GM12872 (cell line): ENCODE data around the gene TEX13A.

Experiments
- TF ChIP-seq, protein P1 (sequence below): IDR thresholded peaks from 3 replicates; pipeline ENCODE4 v1.5.1; 2011; ENCODE audit warnings: low read depth, mild to moderate bottlenecking, low read length, moderate library complexity; ENCODE audit not compliant: insufficient read depth

TEX13A gene

DNA sequence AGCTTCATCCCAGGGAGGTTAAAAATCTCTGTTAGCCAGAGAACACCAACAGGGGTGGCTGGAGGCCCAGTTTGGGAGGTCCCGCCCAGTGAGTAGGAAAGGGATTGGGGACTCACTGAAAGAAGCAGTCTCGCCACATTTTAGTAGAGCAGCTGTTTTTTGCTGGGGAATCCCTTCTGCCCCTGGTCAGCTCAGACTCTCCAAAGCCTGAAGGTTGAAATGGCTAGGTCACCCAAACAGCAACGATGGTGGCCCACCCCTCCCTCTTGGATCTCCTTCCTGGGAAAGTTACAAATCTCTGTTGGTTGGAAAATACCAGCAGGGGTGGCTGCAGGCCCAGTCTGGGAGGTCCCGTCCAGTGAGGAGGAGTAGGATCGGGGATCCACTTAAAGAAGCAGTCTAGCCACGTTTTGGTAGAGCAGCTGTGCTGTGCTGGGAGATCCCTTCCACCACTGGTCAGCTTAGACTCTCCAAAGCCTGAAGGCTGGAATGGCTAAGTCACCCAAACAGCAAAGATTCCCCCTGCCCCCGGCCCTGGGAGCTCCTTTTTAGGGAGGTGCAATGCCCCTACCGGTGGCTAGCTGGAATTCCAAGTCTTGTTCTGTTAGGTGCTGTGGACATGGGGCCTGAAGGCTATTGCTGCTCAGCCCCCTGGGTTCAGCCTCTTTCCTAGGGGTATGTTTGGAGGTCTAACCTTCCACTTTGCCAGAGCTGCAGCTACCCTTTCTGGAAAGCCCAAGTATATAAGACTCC is 40.0 kb upstream of the TEX13A start:
- TF ChIP-seq, protein P1, sequence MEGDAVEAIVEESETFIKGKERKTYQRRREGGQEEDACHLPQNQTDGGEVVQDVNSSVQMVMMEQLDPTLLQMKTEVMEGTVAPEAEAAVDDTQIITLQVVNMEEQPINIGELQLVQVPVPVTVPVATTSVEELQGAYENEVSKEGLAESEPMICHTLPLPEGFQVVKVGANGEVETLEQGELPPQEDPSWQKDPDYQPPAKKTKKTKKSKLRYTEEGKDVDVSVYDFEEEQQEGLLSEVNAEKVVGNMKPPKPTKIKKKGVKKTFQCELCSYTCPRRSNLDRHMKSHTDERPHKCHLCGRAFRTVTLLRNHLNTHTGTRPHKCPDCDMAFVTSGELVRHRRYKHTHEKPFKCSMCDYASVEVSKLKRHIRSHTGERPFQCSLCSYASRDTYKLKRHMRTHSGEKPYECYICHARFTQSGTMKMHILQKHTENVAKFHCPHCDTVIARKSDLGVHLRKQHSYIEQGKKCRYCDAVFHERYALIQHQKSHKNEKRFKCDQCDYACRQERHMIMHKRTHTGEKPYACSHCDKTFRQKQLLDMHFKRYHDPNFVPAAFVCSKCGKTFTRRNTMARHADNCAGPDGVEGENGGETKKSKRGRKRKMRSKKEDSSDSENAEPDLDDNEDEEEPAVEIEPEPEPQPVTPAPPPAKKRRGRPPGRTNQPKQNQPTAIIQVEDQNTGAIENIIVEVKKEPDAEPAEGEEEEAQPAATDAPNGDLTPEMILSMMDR, result no peak

DNA sequence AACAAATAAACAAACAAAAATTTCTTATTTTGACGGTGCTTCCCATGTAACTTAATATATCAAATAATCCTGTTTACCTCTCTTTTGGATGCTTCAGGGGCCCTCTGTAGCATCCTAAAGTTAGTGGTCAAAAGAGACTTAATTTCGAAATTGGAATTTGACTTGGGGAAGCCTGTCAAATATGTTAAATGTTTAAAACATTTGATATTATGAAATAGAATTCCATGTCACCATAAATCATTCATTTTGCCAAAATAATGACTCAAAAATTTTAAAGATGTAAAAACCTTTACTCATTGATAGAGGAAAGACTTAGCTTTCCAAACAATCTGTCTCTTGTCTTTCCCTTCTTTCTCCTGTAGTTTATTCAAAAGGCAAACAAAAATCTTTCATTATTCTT is 20.6 kb upstream of the TEX13A start:
- TF ChIP-seq, protein P1, result no peak

DNA sequence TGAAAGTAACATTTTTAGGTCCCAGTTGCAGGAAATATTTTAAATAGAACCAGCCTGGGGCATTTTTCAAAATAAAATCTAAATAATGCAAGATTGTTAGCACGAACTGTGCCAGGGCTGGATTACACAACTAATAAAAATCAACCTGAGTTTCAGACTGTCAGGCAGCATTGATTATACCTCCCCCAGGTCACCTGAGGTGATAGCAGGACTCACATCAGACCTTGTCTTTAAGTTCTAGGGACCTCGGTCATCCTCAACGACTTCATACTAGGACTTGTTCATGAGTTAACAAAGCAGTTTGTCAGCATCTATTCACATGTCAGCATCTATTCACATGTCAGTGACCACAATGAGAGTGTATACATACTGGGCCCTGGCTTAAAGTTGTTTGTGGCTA is 8.7 kb upstream of the TEX13A start:
- TF ChIP-seq, protein P1, result no peak

DNA sequence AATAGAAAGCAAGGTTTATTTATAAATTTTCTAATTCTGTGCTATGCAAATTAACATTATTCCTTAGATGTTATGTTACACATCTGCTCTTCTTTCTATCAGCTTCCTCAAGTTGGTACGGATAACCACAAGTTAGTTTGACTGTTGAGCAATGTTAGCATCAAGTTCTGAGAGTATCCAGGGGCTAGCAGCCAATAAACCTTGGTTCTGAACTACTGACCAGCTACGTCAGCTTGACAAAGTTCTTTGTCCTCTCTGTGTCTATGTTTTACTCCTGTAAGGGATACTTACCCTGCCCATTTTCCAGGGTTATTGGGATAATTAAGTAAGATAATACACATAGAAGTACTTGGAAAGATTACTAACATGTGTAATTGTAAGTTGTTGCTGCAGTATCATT is 8.1 kb upstream of the TEX13A start:
- TF ChIP-seq, protein P1, result no peak

DNA sequence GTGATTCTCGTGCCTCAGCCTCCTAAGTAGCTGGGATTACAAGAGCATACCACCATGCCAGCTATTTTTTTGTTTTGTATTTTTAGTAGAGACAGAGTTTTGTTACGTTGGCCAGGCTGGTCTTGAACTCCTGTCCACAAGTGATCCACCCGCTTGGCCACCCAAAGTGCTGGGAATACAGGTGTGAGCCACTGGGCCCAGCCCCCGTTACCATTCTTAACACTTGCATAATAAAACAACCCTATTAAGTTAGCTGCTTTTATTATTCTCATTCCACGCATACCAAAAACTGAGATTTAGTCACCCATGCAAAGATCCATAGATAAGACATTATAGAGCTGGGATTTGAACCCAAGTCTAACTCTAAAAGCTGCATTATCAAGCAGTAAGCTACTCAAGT is 6.0 kb upstream of the TEX13A start:
- TF ChIP-seq, protein P1, result no peak

DNA sequence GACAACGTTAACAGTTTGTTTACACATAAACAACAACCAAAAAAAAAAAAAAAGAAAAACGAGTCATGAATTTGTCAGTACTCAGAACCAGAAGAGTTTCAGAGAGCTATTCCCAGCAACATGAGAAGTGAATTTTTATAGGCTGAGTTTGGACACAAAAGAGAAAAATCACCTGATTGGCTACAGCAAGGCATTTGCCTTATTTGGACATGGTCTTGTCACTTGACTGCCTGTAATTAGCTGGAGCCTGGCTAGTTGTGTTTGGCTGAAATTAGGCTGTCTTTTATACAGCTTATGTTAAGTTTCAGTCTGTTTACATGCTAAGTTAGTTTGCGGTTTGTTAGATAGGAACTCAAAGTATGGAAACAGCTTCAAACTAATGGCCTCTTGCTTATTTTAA is 880 bp upstream of the TEX13A start:
- TF ChIP-seq, protein P1, result no peak

DNA sequence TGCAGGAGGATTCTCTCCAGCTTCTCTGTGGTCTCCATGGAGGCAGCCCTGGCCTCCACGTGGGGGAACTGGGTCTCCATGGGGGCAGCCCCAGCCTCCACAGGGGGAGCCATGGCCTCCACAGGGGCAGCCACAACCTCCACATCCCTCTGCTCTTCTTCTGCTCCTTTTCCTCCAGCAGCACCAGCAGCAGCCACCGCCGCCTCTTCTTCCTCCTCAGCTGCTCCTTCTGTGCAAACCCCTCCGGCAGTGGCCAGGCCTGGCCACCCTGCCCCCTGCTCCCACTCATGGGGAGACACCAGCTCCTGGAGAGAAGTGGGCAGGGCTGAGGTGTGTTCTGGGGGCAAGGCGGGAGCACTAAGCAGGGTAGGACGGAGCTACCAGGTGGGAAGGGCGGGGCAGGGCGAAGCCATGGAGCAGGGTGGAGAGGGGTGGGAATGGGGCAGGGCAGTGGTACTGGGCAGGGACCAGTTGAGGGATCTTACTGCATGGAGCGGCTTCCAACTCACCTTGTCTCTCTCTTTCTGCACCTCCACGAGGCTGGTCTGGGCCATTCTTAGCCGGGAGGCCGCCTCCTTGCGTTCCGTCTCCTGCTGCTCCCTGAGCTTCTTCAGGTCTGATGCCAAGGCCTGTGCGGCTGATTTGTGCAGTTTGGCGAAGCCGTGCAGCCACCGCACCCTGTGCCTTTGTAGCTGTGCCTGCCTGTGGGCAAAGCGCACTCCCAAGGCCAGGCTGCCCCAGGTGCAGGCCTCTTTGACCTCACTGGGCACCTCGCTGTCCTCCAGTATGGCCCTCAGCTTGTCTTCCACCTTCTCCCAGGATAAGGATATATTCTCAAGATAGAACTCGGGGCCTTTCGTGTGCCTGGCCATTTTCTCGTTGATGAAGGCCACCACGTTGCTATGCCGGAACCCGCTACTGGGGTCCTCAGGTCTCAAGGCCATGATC is 766 bp downstream of the TEX13A start:
- TF ChIP-seq, protein P1, result no peak
